ENCODE data around the gene HTRA3.

- TF ChIP-seq CTCF (IDR thresholded peaks at IDR 0.05) (no peak), EZH2 (IDR thresholded peaks at IDR 0.05) (no peak)
Observed at GRCh38 chr4:8237256-8237989, 32.1 kb upstream of the HTRA3 start.

Data from neural progenitor cell (in vitro differentiated cells).